NOMO-1 (cell line): Measurements from ENCODE around the gene RAB20.
"Not testable (repeated sequence)": the region's sequence is repeated elsewhere in the genome, so short reads cannot be mapped to it uniquely, and the experiment has no call there.

Source experiments
- DNase-seq, 2 experiments: peaks; one replicate each; lab custom pipeline; 2025; ENCODE audit not compliant: unreplicated experiment in 2 of 2; lab: John Stamatoyannopoulos, UW

RAB20 gene, protein sequence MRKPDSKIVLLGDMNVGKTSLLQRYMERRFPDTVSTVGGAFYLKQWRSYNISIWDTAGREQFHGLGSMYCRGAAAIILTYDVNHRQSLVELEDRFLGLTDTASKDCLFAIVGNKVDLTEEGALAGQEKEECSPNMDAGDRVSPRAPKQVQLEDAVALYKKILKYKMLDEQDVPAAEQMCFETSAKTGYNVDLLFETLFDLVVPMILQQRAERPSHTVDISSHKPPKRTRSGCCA

GRCh38 chr13:110561344-110562035, at the start of gene RAB20:
Gene RAB20 (minus strand): TSS chr13:110561722. CDS start chr13:110561519, 203 bp downstream.
- DNase-seq: peak; percentile 83 to 86

DNA sequence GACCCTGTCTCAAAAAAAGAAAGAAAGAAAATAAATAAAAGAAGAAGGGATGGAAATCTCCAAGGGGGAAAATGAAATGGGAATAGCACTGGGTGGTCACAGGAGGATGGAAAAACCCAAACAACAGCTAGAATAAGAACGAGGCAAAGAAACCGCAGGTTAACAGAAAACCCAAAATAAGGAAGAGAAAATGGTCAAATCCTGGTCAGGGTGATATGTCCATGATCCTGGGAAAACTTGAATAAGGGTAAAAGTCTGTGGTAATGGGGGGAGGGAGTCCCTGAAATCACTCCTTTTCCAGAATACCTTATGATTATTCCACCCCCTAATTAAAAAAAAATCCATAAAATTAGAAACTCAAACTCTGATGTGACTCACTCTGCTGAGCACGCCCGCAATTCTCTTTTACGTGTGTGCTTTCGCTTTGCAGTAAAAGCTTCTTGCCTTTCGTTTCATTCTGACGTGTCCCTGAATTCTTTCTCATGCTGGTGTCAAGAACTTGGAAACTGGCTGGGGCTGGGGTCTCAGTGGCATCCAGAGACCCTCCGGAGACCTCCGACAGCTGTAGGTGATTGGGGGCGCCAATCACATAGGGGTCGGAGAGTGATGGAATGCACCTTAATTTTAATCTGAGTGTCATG, 49.6 kb upstream of the RAB20 start:
- peak; percentile 35 to 64 for DNase-seq

DNA sequence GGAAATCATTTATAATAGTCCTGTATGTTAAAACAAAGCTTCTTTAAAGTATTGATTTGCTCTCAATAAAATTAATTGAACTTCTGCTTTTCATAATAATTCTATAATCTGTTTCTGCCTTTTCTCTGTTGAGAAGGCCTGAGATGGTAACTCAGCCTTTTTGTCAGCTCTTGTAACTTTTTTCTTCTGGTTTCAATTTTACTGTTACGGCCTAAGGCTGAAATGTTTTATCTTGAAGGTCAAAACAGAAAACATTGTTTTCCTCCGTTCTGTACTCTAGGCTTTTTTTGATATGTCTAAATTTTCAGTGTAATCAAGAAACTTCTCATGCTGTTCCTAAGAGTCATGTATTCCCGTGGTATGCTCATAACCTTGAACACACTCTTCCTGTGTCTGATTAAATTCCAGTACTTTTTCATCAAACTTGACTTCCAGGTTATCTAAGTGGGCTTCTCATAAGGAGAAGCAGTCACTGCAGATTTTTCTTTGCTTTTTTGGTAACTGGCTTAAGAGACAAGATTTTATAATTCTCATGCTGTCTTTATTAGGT, 46.2 kb upstream of the RAB20 start:
- DNase-seq: no peak

GRCh38 chr13:110606281-110606680, 44.8 kb upstream of the RAB20 start:
- DNase-seq: not testable (repeated sequence)

GRCh38 chr13:110605132-110605531, 43.6 kb upstream of the RAB20 start:
- DNase-seq: no peak

DNA sequence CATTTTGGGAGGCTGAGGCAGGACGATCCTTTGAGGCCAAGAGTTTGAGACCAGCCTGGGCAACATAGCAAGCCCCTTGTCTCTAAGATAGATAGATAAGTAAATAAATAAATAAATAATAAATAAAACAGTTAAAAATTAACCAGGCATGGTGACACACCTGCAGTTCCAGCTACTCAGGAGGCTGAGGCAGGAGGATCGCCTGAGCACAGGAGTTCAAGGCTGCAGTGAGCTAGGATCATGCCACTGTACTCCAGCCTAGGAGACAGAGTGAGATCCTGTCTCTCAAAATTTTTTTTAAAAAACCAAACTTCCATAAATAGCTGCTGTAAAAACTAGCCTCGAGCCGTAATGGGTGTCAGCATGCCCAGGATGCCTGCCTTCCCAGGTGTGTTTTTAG, 39.5 kb upstream of the RAB20 start:
- DNase-seq: no peak

GRCh38 chr13:110600261-110600819, 38.8 kb upstream of the RAB20 start:
- no peak for DNase-seq

DNA sequence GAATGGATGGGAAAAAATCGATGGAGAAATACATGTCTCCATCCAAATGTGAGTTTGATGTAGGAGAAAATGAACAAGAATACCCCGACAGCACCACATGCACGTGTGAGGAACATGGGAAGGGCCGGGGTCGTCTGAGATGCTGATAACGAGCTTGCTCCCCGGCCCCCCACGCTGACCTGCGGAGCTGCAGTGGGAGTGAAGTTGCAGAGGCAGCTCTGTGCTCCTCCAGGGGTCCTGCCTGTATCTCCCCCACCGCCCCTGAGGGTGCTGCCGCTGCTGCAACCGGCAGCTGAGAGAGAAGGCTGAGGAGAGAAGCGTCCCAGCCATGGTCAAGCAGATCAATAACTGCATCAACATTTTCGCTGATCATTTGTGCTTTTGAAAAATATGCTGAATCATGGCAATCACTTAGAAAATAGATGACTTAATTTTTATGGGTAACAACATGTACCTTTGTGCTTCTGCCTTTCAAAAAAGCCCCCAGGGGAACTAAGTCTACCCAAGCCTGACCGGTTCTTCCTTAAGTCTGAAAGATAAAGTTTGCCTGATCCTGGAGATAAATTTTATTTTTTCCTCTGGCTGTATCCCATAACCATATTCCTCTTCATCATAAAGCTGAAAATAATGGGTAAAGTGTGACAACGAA, 35.6 kb upstream of the RAB20 start:
- DNase-seq: no peak

GRCh38 chr13:110593430-110594130, 32.1 kb upstream of the RAB20 start:
- peak; percentile 61 to 69 for DNase-seq

DNA sequence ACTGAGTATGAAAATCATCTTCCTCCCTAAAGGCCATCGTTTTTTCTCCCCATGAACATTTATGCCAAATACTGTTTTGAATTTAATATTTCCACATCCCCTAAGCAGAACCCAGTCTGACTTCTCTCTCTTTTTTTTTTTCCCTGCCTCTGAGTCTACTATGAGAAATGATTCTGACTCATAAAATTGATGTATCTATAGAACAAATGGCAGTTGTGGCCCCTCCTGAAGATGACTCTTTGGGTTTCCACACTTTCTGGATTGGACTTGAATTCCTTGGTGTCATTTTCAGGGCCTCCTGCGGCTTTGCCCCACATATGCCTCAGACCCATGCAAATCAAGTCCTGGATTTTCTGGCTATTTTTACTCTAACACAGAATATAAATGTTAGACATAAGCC, 31.1 kb upstream of the RAB20 start:
- DNase-seq: no peak

- DNase-seq: no peak
Measured at GRCh38 chr13:110590577-110590976, 29.1 kb upstream of the RAB20 start.

- DNase-seq: no peak
Measured at GRCh38 chr13:110589793-110590390, 28.4 kb upstream of the RAB20 start.

GRCh38 chr13:110583178-110583865, 21.8 kb upstream of the RAB20 start:
- no peak for DNase-seq

DNA sequence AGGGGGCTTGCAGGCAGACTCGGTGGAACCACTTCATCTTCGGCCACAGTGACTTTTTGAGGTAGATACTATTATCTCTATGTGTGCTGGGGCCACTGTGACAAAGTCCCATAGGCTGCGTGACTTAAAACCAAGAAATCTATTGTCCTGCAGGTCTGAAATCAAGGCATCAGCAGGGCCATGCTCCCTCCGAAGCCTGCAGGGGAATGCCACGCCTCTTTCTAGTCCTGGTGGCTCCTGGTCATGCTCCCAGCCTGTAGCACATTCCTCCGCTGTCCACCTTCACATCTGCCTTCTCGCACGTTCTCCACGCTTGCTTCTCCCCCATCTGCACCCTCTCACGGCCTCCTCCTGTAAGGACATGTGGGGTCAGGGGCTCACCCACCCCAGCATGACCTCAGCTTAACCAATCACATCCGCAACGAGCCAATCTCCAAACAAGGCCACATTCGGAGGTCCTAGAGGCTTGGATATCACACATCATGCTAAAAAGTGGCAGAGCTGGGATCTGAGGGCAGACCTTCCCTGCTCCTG, 21.0 kb upstream of the RAB20 start:
- DNase-seq: no peak

DNA sequence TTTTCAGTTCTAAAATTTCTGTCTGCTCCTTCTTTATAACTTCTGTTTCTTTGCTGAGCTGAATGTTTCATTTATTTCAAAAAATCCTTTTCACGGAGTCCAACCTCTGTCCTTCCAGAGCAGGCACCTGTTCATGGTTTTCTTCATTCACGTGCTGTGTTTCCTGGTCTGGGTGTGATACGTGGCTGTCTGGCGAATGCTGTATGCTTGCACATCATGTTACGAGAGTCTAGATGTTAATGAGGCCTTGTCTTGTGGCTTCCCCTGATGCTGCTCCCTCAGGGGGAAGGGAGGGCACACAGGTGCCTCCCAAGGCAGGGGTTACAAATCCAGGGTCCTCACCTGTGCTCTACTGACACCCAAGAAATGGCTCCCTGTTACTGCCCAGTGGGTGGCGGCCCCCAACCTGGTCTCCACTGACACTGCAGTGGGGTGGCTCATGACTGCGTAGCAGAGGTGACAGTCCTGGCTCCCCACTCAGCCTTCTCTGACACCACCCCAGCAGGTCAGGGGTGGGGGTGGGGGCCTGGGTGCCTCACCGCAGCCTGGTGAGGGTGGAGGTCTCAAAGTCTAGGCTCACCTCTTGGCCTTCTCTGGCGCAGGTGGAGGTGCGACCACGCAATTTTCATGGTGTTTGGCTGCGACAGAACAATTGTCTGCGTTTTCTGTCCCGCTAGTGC, 20.1 kb upstream of the RAB20 start:
- DNase-seq: no peak

DNA sequence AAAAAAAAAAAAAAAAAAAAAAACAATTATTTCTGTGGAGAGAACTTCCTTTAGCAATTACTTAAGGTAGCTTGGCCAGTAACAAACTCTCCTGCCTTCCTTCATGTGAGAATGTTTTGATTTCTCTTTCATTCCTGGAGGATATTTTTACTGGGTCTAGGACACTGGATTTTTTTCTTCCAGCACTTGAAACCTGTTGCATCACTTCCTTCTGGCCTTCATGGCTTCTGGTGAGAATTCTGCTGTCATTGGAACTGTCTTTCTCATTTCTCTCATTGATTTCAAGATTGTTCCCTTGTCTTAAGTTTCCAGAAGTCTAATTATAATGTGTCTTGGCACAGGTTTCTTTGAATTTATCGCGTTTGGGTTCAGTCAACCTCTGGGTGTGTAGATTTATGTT, 19.3 kb upstream of the RAB20 start:
- peak; percentile 17 to 43 for DNase-seq

DNA sequence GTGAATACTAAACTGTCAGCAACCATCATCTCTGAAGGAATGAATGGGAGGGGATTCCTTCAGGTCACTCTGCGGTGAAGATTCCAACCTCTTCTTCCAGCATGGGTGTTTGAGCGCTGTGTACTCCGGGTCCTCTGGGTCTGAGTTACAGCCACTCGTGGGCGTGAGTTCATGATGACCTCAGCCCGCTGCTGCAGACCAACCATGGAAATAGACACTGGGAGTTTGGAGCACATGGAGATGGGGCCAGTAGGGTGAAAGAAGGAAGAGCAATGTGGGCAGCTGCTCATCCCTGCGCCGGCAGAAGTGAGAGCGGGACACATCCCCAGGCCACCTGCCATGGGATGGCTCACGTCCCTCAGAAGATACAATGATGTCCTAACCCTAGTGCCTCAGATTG, 16.8 kb upstream of the RAB20 start:
- no peak for DNase-seq

- DNase-seq: no peak
Measured at GRCh38 chr13:110576736-110577476, 15.4 kb upstream of the RAB20 start.
